Measurements from ENCODE around the gene AQP6. TPM values are rescaled to one million over a fixed set of nuclear protein-coding genes. Genes with fewer than 3 reads are reported as not detected.

AQP6 gene
- polyA plus RNA-seq, 1 of the 3 experiments (the other 2 are of a cell fraction): 0.10 TPM

DNA sequence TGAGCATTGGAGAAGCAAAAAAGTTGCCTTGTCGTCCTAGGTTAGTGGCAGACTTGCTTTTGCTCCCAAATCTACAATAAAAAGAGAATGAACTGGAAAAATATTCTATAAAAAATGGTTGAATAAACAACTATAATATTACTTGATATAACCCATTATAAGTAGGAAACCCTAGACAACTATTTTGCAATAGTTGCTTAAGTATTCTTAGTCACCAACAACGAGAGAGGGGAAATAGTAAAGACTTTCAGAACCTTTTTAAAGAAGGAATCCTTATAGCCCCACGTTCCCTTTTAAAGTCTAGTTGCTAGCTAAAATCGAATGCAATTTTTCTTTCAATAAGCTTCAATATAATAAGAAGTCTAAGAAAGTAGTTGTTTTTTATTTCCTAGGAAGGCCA is 17.5 kb downstream of the AQP6 start:
- Histone ChIP-seq H3K4me3 (ENCODE audit: low read depth in 2 of 2, low read length in 1 of 2) (no peak overlapping the region), H3F3A (replicated peaks; ENCODE audit: insufficient read depth) (peaks cover 12% of the 10 kb centered on the region), H3K79me2 (ENCODE audit: insufficient read depth) (no peaks in the 10 kb centered on the region), H4K20me1 (ENCODE audit: insufficient read depth) (no peaks in the 10 kb centered on the region), H2AFZ (ENCODE audit: low read depth) (no peak overlapping the region), H3K4me1 (ENCODE audit: control insufficient read depth in 1 of 2, insufficient read depth in 2 of 2, low read depth in 1 of 2, low read length in 1 of 2) (peaks cover 4 to 20% of the 10 kb centered on the region in 2 experiments; a peak in 2 of 4 replicates), H3K4me2 (no peak overlapping the region), H3K27ac (ENCODE audit: low read depth in 2 of 2, low read length in 1 of 2) (no peak overlapping the region; a peak in 1 of 4 replicates), H3K9me3 (no peaks in the 10 kb centered on the region), H3K9ac (no peak overlapping the region), H3K36me3 (replicated peaks in 1 of 2; ENCODE audit: control insufficient read depth in 1 of 2, insufficient read depth in 2 of 2, low read length in 1 of 2) (peaks cover 46 to 61% of the 10 kb centered on the region in 2 experiments), H3K9me2 (no peaks in the 10 kb centered on the region), H3K27me3 (ENCODE audit: insufficient read depth) (no peaks in the 10 kb centered on the region)
- POLR2A ChIA-PET: no interaction called here
- CTCF ChIA-PET: interaction anchor here (0.8 to 1.8 kb wide), 5 partner anchors 10 to 66 kb away, joined by 3 to 9 read pairs (median 5); no protein-coding TSS in a partner anchor
- 76% methylated on average over 4 of the region's 4 CpGs for WGBS (ENCODE audit: low lambda C conversion rate)
- no peak for DNase-seq
- TF ChIP-seq GABPA (IDR thresholded peaks at IDR 0.05; ENCODE audit: low read depth): no peak
- TF ChIP-seq EZH2phosphoT487 (IDR thresholded peaks at IDR 0.05; ENCODE audit: borderline replicate concordance, low read depth): no peak
- TF ChIP-seq YY1 (IDR thresholded peaks at IDR 0.05; ENCODE audit: low read depth): no peak
- TF ChIP-seq RFX5 (IDR thresholded peaks at IDR 0.05; ENCODE audit: low read length): no peak
- no peak for TF ChIP-seq TCF12 (IDR thresholded peaks at IDR 0.05)
- TF ChIP-seq GATA2 (CRISPR knock-in tag; IDR thresholded peaks at IDR 0.05): no peak
- TF ChIP-seq ELF1 (IDR thresholded peaks at IDR 0.05): no peak
- TF ChIP-seq CTCF (IDR thresholded peaks at IDR 0.05): no peak
- TF ChIP-seq POLR2AphosphoS5 (IDR thresholded peaks at IDR 0.05; ENCODE audit: low read depth, low read length): no peak
- no peak for TF ChIP-seq MEF2A (IDR thresholded peaks at IDR 0.05; ENCODE audit: borderline replicate concordance, low read depth)
- TF ChIP-seq, protein P1, sequence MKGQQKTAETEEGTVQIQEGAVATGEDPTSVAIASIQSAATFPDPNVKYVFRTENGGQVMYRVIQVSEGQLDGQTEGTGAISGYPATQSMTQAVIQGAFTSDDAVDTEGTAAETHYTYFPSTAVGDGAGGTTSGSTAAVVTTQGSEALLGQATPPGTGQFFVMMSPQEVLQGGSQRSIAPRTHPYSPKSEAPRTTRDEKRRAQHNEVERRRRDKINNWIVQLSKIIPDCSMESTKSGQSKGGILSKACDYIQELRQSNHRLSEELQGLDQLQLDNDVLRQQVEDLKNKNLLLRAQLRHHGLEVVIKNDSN (IDR thresholded peaks at IDR 0.05; ENCODE audit: borderline replicate concordance, low read depth): no peak
- TF ChIP-seq ZBTB33 (IDR thresholded peaks at IDR 0.05; ENCODE audit: borderline replicate concordance, low read depth): no peak
- no peak for TF ChIP-seq USF2 (IDR thresholded peaks at IDR 0.05; ENCODE audit: borderline replicate concordance, low read depth, low read length)
- TF ChIP-seq FOXM1 (IDR thresholded peaks at IDR 0.05; ENCODE audit: low read depth): no peak

Data from SK-N-SH (cell line).